Activated T-helper 17 cell treated with anti-CD3 and anti-CD28 coated beads, Interleukin-2, amount 50 U/mL, for 72 hours (primary cell): ENCODE measurements around the gene CRKL. TPM values are rescaled to one million over a fixed set of nuclear protein-coding genes. Genes with fewer than 3 reads are reported as not detected.

Source experiments
- ATAC-seq: fragments of 150-1000 bp; cut with Tn5 transposase; replicated peaks from 2 replicates; pipeline ENCODE4 v1.10.0; 2021; ENCODE audit warnings: mild to moderate bottlenecking, moderate library complexity
- H3K27ac Mint-ChIP-seq: one replicate; pipeline ENCODE4 v1.8.0; 2022; ENCODE audit warnings: mixed read lengths
- H3K27me3 Mint-ChIP-seq: one replicate; pipeline ENCODE4 v1.8.0; 2022; ENCODE audit warnings: mixed read lengths
- H3K36me3 Mint-ChIP-seq: one replicate; pipeline ENCODE4 v1.8.0; 2022; ENCODE audit warnings: low read depth, mild to moderate bottlenecking, mixed read lengths
- H3K4me1 Mint-ChIP-seq: one replicate; pipeline ENCODE4 v1.8.0; 2022; ENCODE audit warnings: mixed read lengths
- H3K4me3 Mint-ChIP-seq: one replicate; pipeline ENCODE4 v1.8.0; 2022; ENCODE audit warnings: mild to moderate bottlenecking, mixed read lengths
- H3K9me3 Mint-ChIP-seq: one replicate; pipeline ENCODE4 v1.8.0; 2022; ENCODE audit warnings: mixed read lengths
- total RNA-seq, 2 donors: library from RNA; stranded (reverse); gene quantifications; one replicate each; pipeline ENCODE4 v1.2.3, GENCODE V29; 2022

CRKL gene
- total RNA-seq, 2 donors from 2014 or later, result 88.5 to 145 TPM

GRCh38 chr22:20980523-20980922, 63.3 kb downstream of the CRKL start:
- H3K4me3 Mint-ChIP-seq, result peak overlapping the region; percentile 94
- no peak for ATAC-seq
- peaks cover 26% of the 10 kb centered on the region for H3K4me1 Mint-ChIP-seq
- no peak overlapping the region for H3K27ac Mint-ChIP-seq
- H3K36me3 Mint-ChIP-seq, result peaks cover 12% of the 10 kb centered on the region
- peaks cover 4% of the 10 kb centered on the region for H3K9me3 Mint-ChIP-seq
- no peaks in the 10 kb centered on the region for H3K27me3 Mint-ChIP-seq

GRCh38 chr22:20980938-20981722, 63.9 kb downstream of the CRKL start:
- Mint-ChIP-seq H3K4me3 (peak overlapping the region; percentile 94), H3K27me3 (no peaks in the 10 kb centered on the region), H3K9me3 (peaks cover 4% of the 10 kb centered on the region), H3K36me3 (peaks cover 17% of the 10 kb centered on the region), H3K4me1 (peaks cover 26% of the 10 kb centered on the region), H3K27ac (peak overlapping the region; percentile 96)
- no peak for ATAC-seq

- peak; percentile 90 for ATAC-seq
Observed at GRCh38 chr22:20981787-20982562, 64.8 kb downstream of the CRKL start, which contains the start of gene LZTR1. Gene LZTR1, plus strand, starts transcription at chr22:20982297. Its CDS starts 75 bp downstream, at chr22:20982372.

GRCh38 chr22:20982563-20982882, 65.3 kb downstream of the CRKL start:
- Mint-ChIP-seq H3K27me3 (no peaks in the 10 kb centered on the region), H3K4me1 (peaks cover 31% of the 10 kb centered on the region), H3K36me3 (peaks cover 30% of the 10 kb centered on the region), H3K9me3 (peaks cover 4% of the 10 kb centered on the region), H3K27ac (peak overlapping the region; percentile 96), H3K4me3 (peak overlapping the region; percentile 94)
- peak; percentile 12 for ATAC-seq

More at GRCh38 chr22:20981787-20982562, 64.8 kb downstream of the CRKL start, which contains the start of gene LZTR1:
- peaks cover 25% of the 10 kb centered on the region for H3K36me3 Mint-ChIP-seq
- H3K27ac Mint-ChIP-seq, result peak within 1 kb of the TSS; percentile 96
- H3K4me1 Mint-ChIP-seq, result peaks cover 31% of the 10 kb centered on the region
- peaks cover 4% of the 10 kb centered on the region for H3K9me3 Mint-ChIP-seq
- H3K27me3 Mint-ChIP-seq, result no peaks in the 10 kb centered on the region
- peak within 1 kb of the TSS; percentile 94 for H3K4me3 Mint-ChIP-seq

- Mint-ChIP-seq H3K27me3 (no peaks in the 10 kb centered on the region), H3K27ac (peak overlapping the region; percentile 96), H3K36me3 (peaks cover 37% of the 10 kb centered on the region), H3K4me1 (peaks cover 31% of the 10 kb centered on the region), H3K4me3 (peak overlapping the region; percentile 94), H3K9me3 (peaks cover 4% of the 10 kb centered on the region)
- no peak for ATAC-seq
Observed at GRCh38 chr22:20983081-20983771, 66.0 kb downstream of the CRKL start.

GRCh38 chr22:20985720-20986119, 68.5 kb downstream of the CRKL start:
- ATAC-seq, result no peak
- no peaks in the 10 kb centered on the region for H3K9me3 Mint-ChIP-seq

GRCh38 chr22:20986365-20986764, 69.2 kb downstream of the CRKL start:
- Mint-ChIP-seq H3K4me3 (no peak overlapping the region), H3K9me3 (no peaks in the 10 kb centered on the region), H3K27me3 (no peaks in the 10 kb centered on the region), H3K27ac (peak overlapping the region; percentile 3), H3K36me3 (peaks cover 45% of the 10 kb centered on the region), H3K4me1 (peaks cover 16% of the 10 kb centered on the region)
- ATAC-seq, result no peak

More at GRCh38 chr22:20985720-20986119, 68.5 kb downstream of the CRKL start:
- Mint-ChIP-seq H3K27me3 (no peaks in the 10 kb centered on the region), H3K27ac (no peak overlapping the region), H3K4me3 (no peak overlapping the region), H3K4me1 (peaks cover 16% of the 10 kb centered on the region), H3K36me3 (peaks cover 43% of the 10 kb centered on the region)

- H3K36me3 Mint-ChIP-seq, result peaks cover 50% of the 10 kb centered on the region
- no peaks in the 10 kb centered on the region for H3K27me3 Mint-ChIP-seq
- H3K27ac Mint-ChIP-seq, result no peak overlapping the region
- ATAC-seq, result no peak
- H3K4me1 Mint-ChIP-seq, result peaks cover 16% of the 10 kb centered on the region
- H3K9me3 Mint-ChIP-seq, result no peaks in the 10 kb centered on the region
- no peak overlapping the region for H3K4me3 Mint-ChIP-seq
Observed at GRCh38 chr22:20987375-20987774, 70.2 kb downstream of the CRKL start.

- Mint-ChIP-seq H3K27me3 (no peaks in the 10 kb centered on the region), H3K36me3 (peaks cover 53% of the 10 kb centered on the region), H3K4me3 (no peak overlapping the region), H3K27ac (no peak overlapping the region), H3K9me3 (no peaks in the 10 kb centered on the region), H3K4me1 (peaks cover 11% of the 10 kb centered on the region)
- ATAC-seq, result no peak
Observed at GRCh38 chr22:20988573-20989322, 71.5 kb downstream of the CRKL start.

- Mint-ChIP-seq H3K4me1 (peaks cover 6% of the 10 kb centered on the region), H3K4me3 (no peak overlapping the region), H3K9me3 (no peaks in the 10 kb centered on the region), H3K36me3 (peaks cover 45% of the 10 kb centered on the region), H3K27me3 (no peaks in the 10 kb centered on the region), H3K27ac (no peak overlapping the region)
- ATAC-seq, result no peak
Observed at GRCh38 chr22:20989323-20990138, 72.3 kb downstream of the CRKL start.

GRCh38 chr22:20990184-20991180, 73.3 kb downstream of the CRKL start:
- H3K9me3 Mint-ChIP-seq, result no peaks in the 10 kb centered on the region
- H3K4me1 Mint-ChIP-seq, result peaks cover 6% of the 10 kb centered on the region
- H3K27ac Mint-ChIP-seq, result no peak overlapping the region
- H3K27me3 Mint-ChIP-seq, result no peaks in the 10 kb centered on the region
- no peak for ATAC-seq
- no peak overlapping the region for H3K4me3 Mint-ChIP-seq
- H3K36me3 Mint-ChIP-seq, result peaks cover 42% of the 10 kb centered on the region

- peaks cover 39% of the 10 kb centered on the region for H3K36me3 Mint-ChIP-seq
- no peaks in the 10 kb centered on the region for H3K9me3 Mint-ChIP-seq
- no peak overlapping the region for H3K4me3 Mint-ChIP-seq
- no peaks in the 10 kb centered on the region for H3K27me3 Mint-ChIP-seq
- no peak for ATAC-seq
- H3K4me1 Mint-ChIP-seq, result peaks cover 2% of the 10 kb centered on the region
- no peak overlapping the region for H3K27ac Mint-ChIP-seq
Observed at GRCh38 chr22:20991252-20992055, 74.2 kb downstream of the CRKL start.
